Sigmoid colon (tissue), 4 donors: ENCODE data around the gene CDH13.

ENCODE experiments used
- CTCF ChIP-seq, 4 experiments: fragments of 450-650 bp in 3 of 4; fragments of 200-600 bp in 1 of 4; IDR thresholded peaks; one replicate each; pipeline ENCODE4 v1.5.1; 2016 to 2019; ENCODE audit warnings: antibody characterized with exemption in 4 of 4, mild to moderate bottlenecking in 3 of 4, moderate library complexity in 2 of 4
- EP300 ChIP-seq, 4 donors: sonication (generic); formaldehyde crosslinking; IDR thresholded peaks; one replicate each; pipeline ENCODE4 v1.6.1; 2017; ENCODE audit warnings: antibody characterized with exemption in 4 of 4
- POLR2A ChIP-seq, 2 donors: fragments of 450-650 bp; IDR thresholded peaks; one replicate each; pipeline ENCODE4 v1.6.1; 2016; ENCODE audit warnings: antibody characterized with exemption in 2 of 2, mild to moderate bottlenecking in 2 of 2, moderate library complexity in 2 of 2
- POLR2AphosphoS5 ChIP-seq, 4 donors: sonication (generic); formaldehyde crosslinking; IDR thresholded peaks; one replicate each; pipeline ENCODE4 v1.6.1; 2017; ENCODE audit warnings: antibody characterized with exemption in 4 of 4

DNA sequence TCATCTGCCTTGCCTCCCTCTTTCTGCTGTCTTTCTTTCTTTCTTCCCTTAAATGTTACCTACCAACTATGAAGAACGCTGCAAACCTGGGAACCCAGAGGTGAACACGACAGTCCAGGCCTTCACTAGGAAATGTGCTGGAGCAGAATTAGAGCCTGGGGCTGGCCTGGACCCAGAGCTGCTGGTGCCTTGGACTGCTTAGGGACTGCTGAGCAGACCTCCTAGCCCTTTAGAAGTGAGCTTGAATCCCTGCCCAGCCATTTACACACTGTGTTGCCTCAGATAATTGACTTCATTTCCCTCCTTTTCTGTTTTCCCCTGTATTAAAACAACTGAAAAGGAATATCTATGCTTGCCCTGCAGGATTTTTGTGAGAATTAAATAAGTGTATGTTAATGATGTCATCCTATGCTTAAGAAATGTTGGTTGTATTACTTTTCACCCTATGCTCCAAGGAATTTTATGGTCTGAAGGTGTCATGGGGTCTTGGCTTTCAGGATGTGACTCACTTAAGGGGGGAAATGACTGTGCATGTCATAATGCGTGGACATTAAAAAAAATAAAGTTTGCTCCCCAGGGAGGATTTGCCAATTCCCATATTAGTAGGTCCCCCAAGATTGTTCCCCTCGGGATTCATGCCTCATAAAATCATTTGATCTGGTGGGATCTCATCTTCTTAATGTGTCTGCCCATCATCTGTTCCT lies 11.5 kb downstream of the CDH13 start:
- TF ChIP-seq CTCF (IDR thresholded peaks at IDR 0.05) (no peak), POLR2A (IDR thresholded peaks at IDR 0.05) (no peak), EP300 (IDR thresholded peaks at IDR 0.05) (no peak), POLR2AphosphoS5 (IDR thresholded peaks at IDR 0.05) (no peak)
